LNCAP (cell line): ENCODE data around the gene LSP1.

Source experiments
- TF ChIP-seq, protein P1 (sequence below): fragments of 450-650 bp; IDR thresholded peaks from 2 replicates; pipeline ENCODE4 v1.5.1; 2017; ENCODE audit warnings: mild to moderate bottlenecking

Gene LSP1

GRCh38 chr11:1822648-1823375 lies 30.1 kb upstream of the LSP1 start:
- TF ChIP-seq, protein P1, sequence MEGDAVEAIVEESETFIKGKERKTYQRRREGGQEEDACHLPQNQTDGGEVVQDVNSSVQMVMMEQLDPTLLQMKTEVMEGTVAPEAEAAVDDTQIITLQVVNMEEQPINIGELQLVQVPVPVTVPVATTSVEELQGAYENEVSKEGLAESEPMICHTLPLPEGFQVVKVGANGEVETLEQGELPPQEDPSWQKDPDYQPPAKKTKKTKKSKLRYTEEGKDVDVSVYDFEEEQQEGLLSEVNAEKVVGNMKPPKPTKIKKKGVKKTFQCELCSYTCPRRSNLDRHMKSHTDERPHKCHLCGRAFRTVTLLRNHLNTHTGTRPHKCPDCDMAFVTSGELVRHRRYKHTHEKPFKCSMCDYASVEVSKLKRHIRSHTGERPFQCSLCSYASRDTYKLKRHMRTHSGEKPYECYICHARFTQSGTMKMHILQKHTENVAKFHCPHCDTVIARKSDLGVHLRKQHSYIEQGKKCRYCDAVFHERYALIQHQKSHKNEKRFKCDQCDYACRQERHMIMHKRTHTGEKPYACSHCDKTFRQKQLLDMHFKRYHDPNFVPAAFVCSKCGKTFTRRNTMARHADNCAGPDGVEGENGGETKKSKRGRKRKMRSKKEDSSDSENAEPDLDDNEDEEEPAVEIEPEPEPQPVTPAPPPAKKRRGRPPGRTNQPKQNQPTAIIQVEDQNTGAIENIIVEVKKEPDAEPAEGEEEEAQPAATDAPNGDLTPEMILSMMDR, result no peak

DNA sequence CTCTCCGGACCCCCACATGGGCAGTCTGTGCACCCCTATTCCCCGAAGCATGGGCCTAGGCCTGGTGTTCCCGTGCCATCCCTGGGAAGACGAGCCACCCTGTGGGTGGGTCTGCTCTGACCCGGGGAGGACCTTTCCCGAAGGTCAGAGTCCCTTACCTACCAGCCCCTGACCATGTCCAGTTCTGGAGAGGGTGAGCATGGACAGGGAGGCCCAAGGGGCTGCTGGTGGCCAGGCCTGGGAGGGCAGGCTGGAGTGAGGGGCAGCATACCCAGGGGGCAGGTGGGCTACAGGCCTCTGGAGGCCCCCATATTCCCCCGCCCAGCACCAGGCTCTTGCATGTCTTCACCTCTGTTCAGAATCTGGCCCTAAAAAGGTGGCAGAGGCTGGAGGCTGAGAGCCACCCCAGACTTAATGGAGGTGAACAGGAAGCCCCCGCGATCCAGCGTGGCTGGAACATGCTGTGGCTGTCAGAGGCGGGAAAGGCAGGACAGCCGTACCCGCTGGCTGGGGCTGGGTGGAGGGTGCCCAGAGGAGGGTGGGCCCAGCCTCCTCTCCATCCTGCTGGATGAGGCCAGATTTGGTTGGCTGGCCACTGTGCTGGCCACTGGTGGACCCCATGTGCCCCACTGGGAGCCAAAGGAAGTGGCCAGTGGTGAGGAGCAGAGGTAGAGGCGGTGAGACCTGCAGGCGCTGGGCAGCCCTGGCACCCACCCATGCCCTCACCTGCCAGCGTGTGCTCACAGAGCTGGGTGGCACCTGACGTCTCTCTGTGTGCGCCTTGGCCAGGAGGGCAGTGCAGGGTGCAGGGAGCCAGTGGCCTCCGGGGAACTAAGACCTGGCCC lies 29.3 kb upstream of the LSP1 start:
- TF ChIP-seq, protein P1, result no peak

GRCh38 chr11:1824221-1825038 lies 28.5 kb upstream of the LSP1 start:
- TF ChIP-seq, protein P1, result no peak

DNA sequence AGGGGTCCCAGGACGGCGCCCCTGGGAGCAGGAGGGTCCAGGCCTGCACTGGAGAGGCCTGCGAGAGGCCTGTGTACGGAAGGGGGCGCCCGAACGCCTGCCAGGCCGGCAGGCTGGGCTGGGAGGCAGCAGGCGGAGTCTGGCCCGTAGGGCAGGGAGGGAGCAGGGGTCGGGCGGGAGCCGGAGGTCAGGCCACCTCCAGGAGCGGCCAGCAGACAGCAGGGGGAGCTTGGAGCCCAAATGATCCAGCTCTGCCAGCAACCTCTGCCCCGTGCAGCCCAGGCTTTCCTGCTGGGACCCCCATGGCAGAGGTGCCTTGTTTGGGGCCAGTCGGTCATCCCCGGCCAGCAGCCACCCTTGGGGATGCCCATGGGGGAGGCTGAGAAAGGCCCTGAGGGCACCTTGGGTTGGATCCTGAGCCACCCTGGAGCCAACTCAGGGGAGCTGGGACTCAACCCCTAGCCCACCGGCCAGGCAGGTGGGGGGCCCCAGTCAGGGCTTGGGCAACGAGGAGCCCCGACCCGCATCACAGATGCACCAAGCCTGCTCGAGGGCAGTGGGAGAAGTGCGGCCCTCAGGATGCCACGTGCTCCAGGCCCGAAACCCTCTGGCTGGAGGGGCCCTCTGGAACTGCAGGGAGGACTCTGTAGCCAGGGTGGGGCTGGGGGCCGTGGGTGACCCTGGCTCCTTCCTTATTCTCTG lies 27.7 kb upstream of the LSP1 start:
- TF ChIP-seq, protein P1, result peak; percentile 46

DNA sequence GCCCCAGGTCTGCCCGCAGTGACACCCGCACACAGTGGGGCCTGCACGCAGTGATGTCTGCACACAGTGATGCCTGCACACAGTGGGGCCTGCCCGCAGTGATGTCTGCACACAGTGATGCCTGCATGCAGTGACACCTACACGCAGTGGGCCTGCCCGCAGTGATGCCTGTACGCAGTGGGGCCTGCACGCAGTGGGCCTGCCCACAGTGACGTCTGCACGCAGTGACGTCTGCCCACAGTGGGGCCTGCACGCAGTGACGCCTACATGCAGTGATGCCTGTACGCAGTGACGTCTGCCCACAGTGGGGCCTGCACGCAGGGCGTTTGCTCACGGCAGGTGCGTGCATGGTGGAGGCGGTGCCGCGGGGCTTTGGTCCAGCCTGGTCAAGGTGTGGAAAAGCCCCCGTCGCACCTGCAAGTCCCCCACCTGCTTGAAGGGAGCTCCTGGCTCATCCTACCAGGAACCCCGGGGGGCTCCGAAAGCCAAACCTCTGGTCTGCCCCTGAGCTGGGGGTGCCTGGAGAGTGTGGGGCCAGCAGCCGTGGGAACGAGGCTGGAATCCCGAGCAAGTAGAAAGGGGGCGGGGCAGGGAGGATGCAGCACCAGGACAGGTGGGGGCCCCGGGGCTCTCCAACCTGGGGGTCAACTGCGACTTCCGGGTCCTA lies 27.0 kb upstream of the LSP1 start:
- TF ChIP-seq, protein P1, result no peak

DNA sequence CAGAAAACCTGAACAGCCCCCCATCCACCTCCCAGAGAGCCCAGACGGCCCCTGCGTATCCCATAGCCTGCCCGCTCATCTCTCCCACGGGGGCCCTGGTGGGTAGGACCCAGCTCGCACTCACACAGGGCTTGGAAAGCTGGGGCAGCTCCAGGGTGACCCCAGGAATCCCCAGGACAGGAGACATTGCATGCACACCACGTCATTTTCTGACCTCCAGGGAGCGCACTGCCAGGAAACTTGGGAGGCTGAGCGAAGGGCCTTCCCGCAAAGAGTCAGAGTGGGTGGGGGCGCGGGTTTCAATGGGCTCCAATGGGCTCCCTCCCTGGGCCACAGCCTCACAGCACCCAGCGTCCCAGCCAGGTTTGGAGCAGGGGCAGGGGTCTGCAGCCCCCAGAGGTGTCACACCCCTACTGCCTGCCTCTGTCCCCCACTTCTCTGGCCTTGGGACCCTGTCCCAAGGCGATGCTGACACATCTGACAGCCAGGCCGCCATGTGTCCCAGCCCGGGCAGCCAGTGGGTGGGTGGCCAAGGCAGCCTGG lies 26.3 kb upstream of the LSP1 start:
- TF ChIP-seq, protein P1, result 0 out of 2 replicates have a peak, but pooled peaks have one; percentile 12
